DMS 273 treated with DMSO at 0.1 percent for 48 hours (cell line): Measurements from ENCODE around the gene PDZRN3.

Experiments
- DNase-seq: peaks from one replicate; lab custom pipeline; 2025; lab: John Stamatoyannopoulos, UW

The PDZRN3 gene

GRCh38 chr3:73452729-73453128, 172.0 kb downstream of the PDZRN3 start:
- DNase-seq, result no peak

DNA sequence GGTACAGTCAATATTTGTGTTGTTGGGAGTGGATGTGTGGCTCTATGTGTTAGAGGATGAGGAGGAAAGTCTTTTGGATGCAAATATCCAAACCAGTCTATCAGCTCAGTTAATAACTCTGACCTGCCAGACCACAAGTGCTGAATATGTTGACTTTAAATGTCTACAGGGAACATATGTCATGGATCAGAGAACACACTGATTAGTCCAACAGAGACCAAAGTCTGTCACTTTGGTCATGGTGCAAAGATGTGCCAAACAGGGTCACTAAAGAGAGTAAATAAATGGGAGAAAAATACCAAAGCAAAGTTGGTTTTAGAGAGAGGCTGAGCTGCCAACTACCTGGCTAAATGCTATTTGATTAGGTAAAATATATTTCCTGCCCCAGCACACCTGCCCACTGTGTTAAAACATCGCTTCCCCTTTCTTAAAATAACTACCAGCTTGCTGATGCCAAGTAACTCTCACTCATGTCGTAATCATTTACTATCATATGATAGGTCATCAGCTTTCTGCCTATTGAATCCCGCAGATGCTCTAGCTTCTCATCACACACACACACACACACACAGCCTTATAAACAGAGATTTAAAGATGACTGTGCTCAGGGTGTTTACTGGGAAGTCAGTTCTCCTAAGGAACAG, 173.3 kb downstream of the PDZRN3 start:
- DNase-seq, result no peak

DNA sequence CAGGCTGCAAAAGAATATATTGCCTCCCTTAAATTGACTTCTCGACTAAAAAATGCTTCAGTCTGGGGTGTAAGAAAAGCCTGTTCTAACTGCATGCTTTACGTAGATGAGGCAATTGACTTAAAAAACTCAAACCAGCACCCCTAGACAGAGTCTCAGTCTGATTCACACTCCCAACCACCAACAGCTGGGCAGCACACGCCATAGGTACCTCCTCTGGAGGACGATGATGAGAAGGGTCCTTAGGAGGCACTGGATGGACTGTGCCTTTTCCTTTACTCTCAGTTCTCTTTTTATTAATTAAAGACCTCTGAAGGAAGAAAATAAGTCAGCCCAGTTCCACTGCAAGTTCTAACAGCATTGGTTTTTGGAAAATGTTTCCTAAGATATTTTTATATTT, 175.0 kb downstream of the PDZRN3 start:
- no peak for DNase-seq

GRCh38 chr3:73448761-73449301, 175.9 kb downstream of the PDZRN3 start:
- no peak for DNase-seq

DNA sequence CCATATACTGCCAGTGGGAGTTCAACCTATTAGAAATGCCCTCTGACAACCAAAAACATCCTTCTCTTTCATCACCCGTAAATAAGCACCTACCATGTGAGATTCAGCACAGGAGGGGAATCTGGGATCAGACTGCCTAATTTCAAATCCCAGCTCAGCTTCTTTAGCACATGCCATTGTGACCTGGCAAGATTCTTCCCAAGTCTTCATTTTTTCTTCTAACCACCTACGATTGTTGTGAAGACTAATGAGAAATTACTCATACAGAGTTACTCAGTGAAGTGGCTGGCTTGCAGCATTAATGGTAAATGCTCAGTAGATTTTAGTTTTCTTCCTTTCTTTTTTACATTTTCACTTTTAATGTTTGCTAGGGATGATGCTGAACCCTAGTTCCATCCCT, 176.7 kb downstream of the PDZRN3 start:
- DNase-seq, result no peak

DNA sequence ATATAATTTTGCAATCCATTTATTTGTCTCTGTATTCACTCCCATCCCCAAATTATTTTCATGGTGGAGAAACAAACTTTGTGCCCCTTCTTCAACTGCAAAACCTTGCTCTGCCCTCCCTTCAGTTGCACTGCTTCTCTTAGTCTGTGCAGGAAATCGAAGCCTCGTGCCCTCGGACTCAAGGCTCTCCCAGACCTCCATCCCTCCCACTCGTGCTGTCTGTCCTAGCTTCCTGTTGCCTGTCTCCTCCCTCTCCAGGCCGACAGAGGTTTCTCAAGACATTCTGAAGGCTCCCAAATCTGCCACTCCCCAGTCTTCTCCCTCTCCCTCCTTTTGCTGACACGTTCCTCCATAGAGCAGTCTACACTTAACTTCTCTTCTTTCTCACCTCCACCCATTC, 177.6 kb downstream of the PDZRN3 start:
- DNase-seq, result no peak

GRCh38 chr3:73446467-73447110, 178.2 kb downstream of the PDZRN3 start:
- no peak for DNase-seq

DNA sequence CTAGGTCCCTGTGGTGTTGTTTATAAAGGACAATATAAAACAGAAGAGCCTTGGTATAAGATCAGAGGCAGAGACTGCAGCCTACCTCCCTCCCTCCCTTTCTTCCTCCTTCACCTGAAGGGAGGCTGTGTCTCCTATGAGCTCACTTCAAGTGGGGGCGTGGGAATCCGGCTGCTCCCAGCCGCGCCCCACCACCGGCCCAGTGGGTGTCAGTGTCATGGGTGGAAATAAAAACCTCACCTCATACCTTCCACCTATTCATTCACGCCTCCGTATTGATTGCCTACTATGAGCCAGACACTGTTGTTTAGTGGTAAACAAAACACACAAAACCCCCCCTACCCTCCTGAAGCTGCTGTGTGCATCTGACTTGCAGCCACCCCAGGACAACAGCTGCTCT, 181.9 kb downstream of the PDZRN3 start:
- no peak for DNase-seq

DNA sequence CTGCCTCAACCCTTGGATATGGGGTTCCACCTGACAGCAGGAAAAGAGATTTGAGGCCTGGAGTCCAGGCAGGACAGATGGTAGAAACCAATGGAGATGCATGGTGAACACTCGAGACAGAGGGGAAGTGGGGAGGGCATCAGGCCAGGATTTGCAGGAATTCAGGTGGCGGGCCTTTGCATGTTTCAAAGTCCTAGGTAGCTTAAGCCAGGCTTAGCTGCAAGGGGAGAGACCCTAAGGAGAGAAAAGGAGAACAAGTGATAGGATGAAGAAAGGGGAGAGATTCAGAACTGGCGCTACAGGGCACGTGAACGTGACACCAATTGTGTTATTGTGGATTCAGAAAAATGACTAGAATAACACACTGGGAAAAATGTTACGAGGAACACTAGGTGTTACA, 182.6 kb downstream of the PDZRN3 start:
- DNase-seq, result no peak

DNA sequence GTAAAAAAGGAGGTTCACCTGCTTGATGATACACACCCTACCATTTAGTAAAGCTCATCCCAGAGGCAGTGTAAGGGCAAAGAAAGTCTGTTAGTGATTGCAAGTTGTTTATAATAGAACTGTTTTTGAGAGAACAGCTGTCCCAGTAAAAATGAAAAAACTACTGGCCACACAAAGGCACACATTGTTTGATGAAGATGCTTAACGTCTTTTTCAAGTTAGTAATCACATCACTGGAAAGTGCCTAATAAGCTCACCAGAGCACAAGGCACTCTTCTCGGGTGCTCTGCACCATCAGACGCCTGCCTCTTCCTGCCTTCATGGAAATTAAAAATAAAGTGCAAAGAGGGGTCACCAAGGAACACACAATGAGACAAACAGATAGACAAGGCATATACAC, 186.9 kb downstream of the PDZRN3 start:
- no peak for DNase-seq

- no peak for DNase-seq
These were observed 189.7 kb downstream of the PDZRN3 start for GRCh38 chr3:73435055-73435454.

- DNase-seq, result no peak
These were observed 191.1 kb downstream of the PDZRN3 start for GRCh38 chr3:73433687-73434086.

- DNase-seq, result no peak
These were observed 191.7 kb downstream of the PDZRN3 start for GRCh38 chr3:73433079-73433478.

GRCh38 chr3:73432706-73433032, 192.1 kb downstream of the PDZRN3 start:
- DNase-seq, result no peak

GRCh38 chr3:73432023-73432705, 192.6 kb downstream of the PDZRN3 start:
- no peak for DNase-seq

GRCh38 chr3:73431183-73431900, 193.4 kb downstream of the PDZRN3 start:
- no peak for DNase-seq

DNA sequence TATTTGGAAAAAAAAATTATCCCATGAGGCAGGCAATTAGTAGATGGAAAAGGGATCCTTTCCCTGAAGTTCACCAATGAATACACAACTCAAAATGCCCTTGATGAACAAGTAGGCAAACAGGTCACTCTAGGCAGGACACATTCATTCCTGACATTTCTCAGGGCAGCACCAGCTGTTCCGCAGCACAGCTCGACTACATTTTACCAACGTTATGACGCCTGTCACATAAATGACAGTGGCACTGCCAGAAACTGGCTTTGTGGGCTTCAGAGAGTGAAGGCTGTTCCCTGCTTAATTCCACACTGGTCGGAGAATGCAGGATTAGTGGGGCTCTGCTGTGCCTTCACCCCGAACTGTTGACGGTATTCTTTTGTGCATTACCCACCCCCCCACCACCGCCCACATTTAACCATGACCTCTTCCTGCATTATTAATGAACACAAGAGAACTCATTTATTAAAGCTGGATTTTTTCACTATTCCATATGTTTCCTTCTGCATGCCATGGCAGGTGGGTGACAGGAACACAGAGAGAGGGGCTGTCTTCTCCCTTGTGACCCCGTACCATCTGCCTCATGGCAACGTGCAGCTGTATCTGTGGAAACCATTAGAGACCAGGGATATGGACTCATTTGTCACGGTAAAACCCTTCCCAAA, 197.6 kb downstream of the PDZRN3 start:
- no peak for DNase-seq

DNA sequence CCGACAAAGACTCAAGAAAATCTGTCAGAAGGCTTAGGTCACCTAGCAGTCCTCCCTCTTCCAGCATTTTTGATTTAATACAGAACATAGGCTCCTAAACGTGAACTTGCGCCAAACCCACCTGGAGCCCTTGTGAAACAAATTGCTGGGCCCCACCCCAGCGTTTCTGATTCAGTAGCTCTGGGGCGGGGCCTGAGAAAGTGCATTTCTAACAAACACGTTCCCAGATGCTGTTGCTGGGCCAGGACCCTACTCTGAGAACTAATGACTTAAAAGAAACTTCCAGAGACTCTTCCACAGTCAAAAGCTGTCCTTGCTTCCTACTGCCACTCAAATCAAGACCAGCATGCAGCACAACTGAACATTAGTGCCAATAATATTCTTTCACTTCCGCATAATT, 198.1 kb downstream of the PDZRN3 start:
- DNase-seq, result no peak

GRCh38 chr3:73423116-73423515, 201.6 kb downstream of the PDZRN3 start:
- DNase-seq, result no peak

GRCh38 chr3:73422571-73422970, 202.2 kb downstream of the PDZRN3 start:
- no peak for DNase-seq

- no peak for DNase-seq
These were observed 204.8 kb downstream of the PDZRN3 start for GRCh38 chr3:73419942-73420341.

DNA sequence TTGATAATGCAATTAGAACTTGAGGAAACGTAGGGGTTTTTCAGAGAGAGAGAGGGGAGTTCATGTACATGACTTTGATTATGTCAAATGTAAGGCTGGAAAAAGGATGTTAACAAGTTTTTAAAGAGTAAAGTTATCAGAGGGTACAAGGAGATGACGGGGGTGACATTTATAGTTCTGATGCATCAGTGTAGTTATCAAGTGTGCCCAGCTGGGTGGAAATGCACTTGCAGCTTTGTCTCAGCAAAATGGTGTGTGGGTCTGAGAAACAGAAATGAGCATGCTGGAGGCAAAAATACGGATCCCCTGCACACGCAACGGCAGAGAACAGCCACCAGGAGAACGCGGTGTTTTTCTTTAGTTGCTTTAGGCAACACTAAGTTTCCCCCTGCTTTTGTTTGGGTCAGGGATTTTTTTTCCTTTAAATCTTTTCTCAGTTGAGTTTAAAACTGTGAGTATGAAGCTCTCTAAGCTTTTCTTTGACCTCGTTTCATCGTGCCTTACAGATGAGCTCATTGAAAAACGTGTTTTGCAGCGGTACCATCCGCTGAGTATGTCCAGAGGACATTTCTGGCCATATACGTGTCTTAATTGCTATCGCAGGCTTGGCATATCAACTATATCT, 205.4 kb downstream of the PDZRN3 start:
- DNase-seq, result no peak
